Hindlimb muscle (tissue), 1 donor: Measurements from ENCODE around the gene KIFC1. TPM values are rescaled to one million over a fixed set of nuclear protein-coding genes. Genes with fewer than 3 reads are reported as not detected.
"Not testable (repeated sequence)": the region's sequence is repeated elsewhere in the genome, so short reads cannot be mapped to it uniquely, and the experiment has no call there.

ENCODE experiments used
- DNase-seq: peaks from one replicate; pipeline ENCODE4 v3.0.0-alpha.2; 2013
- polyA plus RNA-seq: library from polyadenylated mRNA; unstranded; fragments of 120-200 nt; gene quantifications from one replicate; pipeline ENCODE4 v1.2.1, GENCODE V29; 2013; ENCODE audit not compliant: insufficient read length

KIFC1 gene
- 18.1 TPM for polyA plus RNA-seq

- DNase-seq, result peak; percentile 99
Measured at GRCh38 chr6:33391278-33391921, at the start of gene KIFC1. TSS of gene KIFC1 (plus strand) at chr6:33391823. CDS start at chr6:33391986, 163 bp downstream.

GRCh38 chr6:33343606-33343952 lies 48.0 kb upstream of the KIFC1 start:
- not testable (repeated sequence) for DNase-seq

GRCh38 chr6:33343953-33344611 lies 47.5 kb upstream of the KIFC1 start:
- DNase-seq, result no peak

GRCh38 chr6:33344701-33345697 lies 46.6 kb upstream of the KIFC1 start:
- peak; percentile 75 for DNase-seq

- not testable (repeated sequence) for DNase-seq
Measured at GRCh38 chr6:33346972-33347371, 44.7 kb upstream of the KIFC1 start.

- no peak for DNase-seq
Measured at GRCh38 chr6:33347816-33348215, 43.8 kb upstream of the KIFC1 start.

GRCh38 chr6:33355860-33356259 lies 35.8 kb upstream of the KIFC1 start:
- not testable (repeated sequence) for DNase-seq

- no peak for DNase-seq
Measured at GRCh38 chr6:33356295-33356694, 35.3 kb upstream of the KIFC1 start.

- not testable (repeated sequence) for DNase-seq
Measured at GRCh38 chr6:33357160-33357871, 34.3 kb upstream of the KIFC1 start.

GRCh38 chr6:33359331-33359730 lies 32.3 kb upstream of the KIFC1 start:
- no peak for DNase-seq

- not testable (repeated sequence) for DNase-seq
Measured at GRCh38 chr6:33363486-33363885, 28.1 kb upstream of the KIFC1 start.

- DNase-seq, result not testable (repeated sequence)
Measured at GRCh38 chr6:33364475-33365205, 27.0 kb upstream of the KIFC1 start.

- not testable (repeated sequence) for DNase-seq
Measured at GRCh38 chr6:33365206-33365971, 26.2 kb upstream of the KIFC1 start.

- DNase-seq, result no peak
Measured at GRCh38 chr6:33367009-33367714, 24.5 kb upstream of the KIFC1 start.

GRCh38 chr6:33367715-33368025 lies 24.0 kb upstream of the KIFC1 start:
- DNase-seq, result not testable (repeated sequence)

GRCh38 chr6:33371901-33372300 lies 19.7 kb upstream of the KIFC1 start:
- DNase-seq, result not testable (repeated sequence)

GRCh38 chr6:33372526-33373123 lies 19.0 kb upstream of the KIFC1 start:
- DNase-seq, result no peak

- DNase-seq, result no peak
Measured at GRCh38 chr6:33373960-33374910, 17.4 kb upstream of the KIFC1 start.
